Measurements from ENCODE around the gene TIPIN. TPM values are rescaled to one million over a fixed set of nuclear protein-coding genes. Genes with fewer than 3 reads are reported as not detected.

The TIPIN gene
- total and polyA plus RNA-seq, 2 of the 8 experiments (the other 6 are each of a cell fraction or from before 2014, with no cell fraction given): 8.5 to 24.7 TPM

- Histone ChIP-seq H4K20me1 (replicated peaks in 1 of 2; ENCODE audit: control insufficient read depth in 1 of 2, insufficient read depth in 2 of 2, low read length in 2 of 2) (no peaks in the 10 kb centered on the region), H3K27ac (ENCODE audit: low read depth, low read length) (no peak overlapping the region), H3K9ac (replicated peaks in 1 of 4; ENCODE audit: extremely low read depth in 1 of 4, low read depth in 3 of 4, low read length in 3 of 4) (no peak overlapping the region), H4K91ac (replicated peaks; ENCODE audit: insufficient read length, low read length) (no peak overlapping the region), H3K4me3 (ENCODE audit: extremely low read depth in 1 of 4, insufficient read depth in 2 of 4, low read depth in 3 of 4, low read length in 4 of 4) (peak overlapping the region in 1 of 4 experiments; percentile 73; a peak in 2 of 8 replicates), H3K56ac (replicated peaks; ENCODE audit: insufficient read length, low read depth, low read length) (no peak overlapping the region), H3K27me3 (replicated peaks in 1 of 4; ENCODE audit: control insufficient read depth in 3 of 4, extremely low read depth in 1 of 4, insufficient read depth in 3 of 4, low read length in 3 of 4) (no peaks in the 10 kb centered on the region), H3K79me2 (ENCODE audit: control insufficient read depth in 1 of 2, insufficient read depth in 2 of 2, low read length in 2 of 2) (peaks cover 0 to 4% of the 10 kb centered on the region in 2 experiments; a peak in 1 of 4 replicates), H4K8ac (ENCODE audit: extremely low read depth, insufficient read depth, low read length) (no peak overlapping the region), H3K14ac (ENCODE audit: insufficient read length) (no peak overlapping the region), H2BK12ac (ENCODE audit: low read depth, low read length) (no peak overlapping the region), H4K5ac (ENCODE audit: insufficient read length, low read depth, low read length) (no peak overlapping the region), H2BK120ac (replicated peaks; ENCODE audit: low read depth, low read length) (no peak overlapping the region), H2BK20ac (ENCODE audit: low read length) (no peak overlapping the region), H3K23ac (ENCODE audit: insufficient read length) (no peak overlapping the region), H3K4ac (replicated peaks; ENCODE audit: insufficient read length, low read depth, low read length) (no peak overlapping the region), H2BK5ac (ENCODE audit: low read depth, low read length) (no peak overlapping the region), H3K23me2 (ENCODE audit: low read depth, low read length) (peaks cover 2% of the 10 kb centered on the region; the same call in 1 of the 2 replicates), H3K4me2 (ENCODE audit: insufficient read depth in 1 of 2, low read depth in 2 of 2, low read length in 2 of 2) (peak overlapping the region; percentile 81 to 88), H3K79me1 (ENCODE audit: low read depth, low read length) (no peaks in the 10 kb centered on the region; the same call in 1 of the 2 replicates), H3K9me3 (ENCODE audit: insufficient read depth in 2 of 2, low read depth in 1 of 2, low read length in 1 of 2) (no peaks in the 10 kb centered on the region), H3K4me1 (replicated peaks in 1 of 4; ENCODE audit: control insufficient read depth in 3 of 4, insufficient read depth in 4 of 4, low read length in 3 of 4) (peaks cover 6 to 12% (median 7%) of the 10 kb centered on the region in 4 experiments; a peak in 6 of 7 replicates), H2AK5ac (ENCODE audit: low read depth, low read length) (no peak overlapping the region), H3K36me3 (ENCODE audit: control insufficient read depth in 2 of 4, insufficient read depth in 4 of 4, low read length in 3 of 4) (no peaks in the 10 kb centered on the region), H2AFZ (ENCODE audit: low read length) (no peak overlapping the region), H3K18ac (ENCODE audit: extremely low read depth, low read length) (no peak overlapping the region), H2BK15ac (ENCODE audit: low read length) (no peak overlapping the region)
- ChIA-PET CTCF (ENCODE audit: partially characterized antibody) (interaction anchor here (0.5 kb wide), 1 partner anchor 23 kb away, joined by 4 read pairs; no protein-coding TSS in a partner anchor), POLR2A (ENCODE audit: partially characterized antibody) (interaction anchor here (0.8 to 3.4 kb wide), 9 partner anchors 9 to 210 kb away, joined by 3 to 20 read pairs (median 3); partner anchors contain the start of genes SNAPC5, TIPIN and ZWILCH)
- no peak for FAIRE-seq
- 39% methylated on average over 3 of the region's 3 CpGs; no CpG with 5 or more reads in 1 of the 2 experiments for WGBS, 2 experiments (ENCODE audit: extremely low coverage in 1 of 2, insufficient coverage in 1 of 2, insufficient read length in 1 of 2, insufficient replicate concordance in 2 of 2, low coverage in 1 of 2, low lambda C conversion rate in 2 of 2, missing lambda C conversion rate in 1 of 2)
- DNase-seq (ENCODE audit: low read depth in 1 of 2, low spot score in 2 of 2): no peak
These were observed 61.6 kb downstream of the TIPIN start for GRCh38 chr15:66294932-66295235.
